KMS-11 (cell line): Measurements from ENCODE around the gene USP49.
A peak's percentile ranks its signal among the peaks of the same experiment; 100 is the strongest.

Source experiments
- H2AFZ ChIP-seq: fragments of 200-600 bp; sonication (generic); 2 replicates; pipeline ENCODE4 v1.6.1; 2016; ENCODE audit warnings: antibody characterized with exemption, mixed run types, low read depth
- H3K27ac ChIP-seq: fragments of 200-600 bp; sonication (generic); 2 replicates; pipeline ENCODE4 v1.6.1; 2016; ENCODE audit warnings: mild to moderate bottlenecking, mixed run types
- H3K27me3 ChIP-seq: fragments of 200-600 bp; sonication (generic); 2 replicates; pipeline ENCODE4 v1.6.1; 2017; ENCODE audit warnings: mild to moderate bottlenecking, low read depth, mixed run types, moderate library complexity; ENCODE audit not compliant: insufficient read depth
- H3K36me3 ChIP-seq: fragments of 200-600 bp; sonication (generic); 2 replicates; pipeline ENCODE4 v1.6.1; 2017; ENCODE audit warnings: mild to moderate bottlenecking, mixed run types; ENCODE audit not compliant: insufficient read depth
- H3K4me1 ChIP-seq: fragments of 200-600 bp; sonication (generic); 2 replicates; pipeline ENCODE4 v1.6.1; 2016; ENCODE audit warnings: mild to moderate bottlenecking, low read depth, mixed run types; ENCODE audit not compliant: poor library complexity, severe bottlenecking
- H3K4me2 ChIP-seq: fragments of 200-600 bp; sonication (generic); 2 replicates; pipeline ENCODE4 v1.7.0; 2016; ENCODE audit warnings: mild to moderate bottlenecking, mixed run types
- H3K4me3 ChIP-seq: fragments of 200-600 bp; sonication (generic); IDR thresholded peaks from 2 replicates; pipeline ENCODE4 v1.6.1; 2017; ENCODE audit warnings: low read depth, low read length, mixed read lengths; ENCODE audit not compliant: insufficient read depth
- H3K79me2 ChIP-seq: fragments of 200-600 bp; sonication (generic); 2 replicates; pipeline ENCODE4 v1.6.1; 2016; ENCODE audit warnings: low read depth, mixed run types; ENCODE audit not compliant: insufficient read depth
- H3K9ac ChIP-seq: fragments of 200-600 bp; sonication (generic); 2 replicates; pipeline ENCODE4 v1.6.1; 2016; ENCODE audit warnings: mild to moderate bottlenecking, mixed run types
- H4K20me1 ChIP-seq: fragments of 200-600 bp; sonication (generic); 2 replicates; pipeline ENCODE4 v1.6.1; 2016; ENCODE audit warnings: mild to moderate bottlenecking, mixed run types; ENCODE audit not compliant: insufficient read depth
- TF ChIP-seq, protein P1 (sequence below): fragments of 200-600 bp; sonication (generic); conservative IDR thresholded peaks from 2 replicates; pipeline ENCODE4 v1.6.1; 2017; ENCODE audit warnings: low read depth, mild to moderate bottlenecking, antibody characterized with exemption, low read length, moderate library complexity, mixed read lengths

USP49 gene

DNA sequence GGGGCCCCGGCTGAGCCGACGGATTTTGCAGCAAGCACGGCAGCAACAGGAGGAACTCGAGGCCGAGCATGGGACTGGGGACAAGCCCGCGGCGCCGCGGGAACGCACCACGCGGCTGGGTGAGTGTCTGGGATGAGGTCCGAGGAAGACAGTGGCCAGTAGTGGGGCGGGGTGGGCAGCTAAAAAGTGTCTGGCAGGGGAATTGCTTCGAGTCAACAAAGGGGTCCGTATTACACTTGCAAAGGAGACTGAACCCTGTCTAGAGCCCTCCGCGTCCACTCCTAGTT lies 26.5 kb upstream of the USP49 start:
- Histone ChIP-seq H3K4me3 (no peak overlapping the region), H3K9ac (peak overlapping the region; percentile 99), H4K20me1 (no peaks in the 10 kb centered on the region; the same call in 1 of the 2 replicates), H3K4me2 (peak overlapping the region; percentile 95), H3K27ac (peak overlapping the region; percentile 78), H3K36me3 (no peaks in the 10 kb centered on the region), H3K27me3 (no peaks in the 10 kb centered on the region), H3K79me2 (peaks cover 62% of the 10 kb centered on the region), H3K4me1 (peaks cover 48% of the 10 kb centered on the region), H2AFZ (peak overlapping the region; percentile 93)
- TF ChIP-seq, protein P1, sequence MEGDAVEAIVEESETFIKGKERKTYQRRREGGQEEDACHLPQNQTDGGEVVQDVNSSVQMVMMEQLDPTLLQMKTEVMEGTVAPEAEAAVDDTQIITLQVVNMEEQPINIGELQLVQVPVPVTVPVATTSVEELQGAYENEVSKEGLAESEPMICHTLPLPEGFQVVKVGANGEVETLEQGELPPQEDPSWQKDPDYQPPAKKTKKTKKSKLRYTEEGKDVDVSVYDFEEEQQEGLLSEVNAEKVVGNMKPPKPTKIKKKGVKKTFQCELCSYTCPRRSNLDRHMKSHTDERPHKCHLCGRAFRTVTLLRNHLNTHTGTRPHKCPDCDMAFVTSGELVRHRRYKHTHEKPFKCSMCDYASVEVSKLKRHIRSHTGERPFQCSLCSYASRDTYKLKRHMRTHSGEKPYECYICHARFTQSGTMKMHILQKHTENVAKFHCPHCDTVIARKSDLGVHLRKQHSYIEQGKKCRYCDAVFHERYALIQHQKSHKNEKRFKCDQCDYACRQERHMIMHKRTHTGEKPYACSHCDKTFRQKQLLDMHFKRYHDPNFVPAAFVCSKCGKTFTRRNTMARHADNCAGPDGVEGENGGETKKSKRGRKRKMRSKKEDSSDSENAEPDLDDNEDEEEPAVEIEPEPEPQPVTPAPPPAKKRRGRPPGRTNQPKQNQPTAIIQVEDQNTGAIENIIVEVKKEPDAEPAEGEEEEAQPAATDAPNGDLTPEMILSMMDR, result no peak

DNA sequence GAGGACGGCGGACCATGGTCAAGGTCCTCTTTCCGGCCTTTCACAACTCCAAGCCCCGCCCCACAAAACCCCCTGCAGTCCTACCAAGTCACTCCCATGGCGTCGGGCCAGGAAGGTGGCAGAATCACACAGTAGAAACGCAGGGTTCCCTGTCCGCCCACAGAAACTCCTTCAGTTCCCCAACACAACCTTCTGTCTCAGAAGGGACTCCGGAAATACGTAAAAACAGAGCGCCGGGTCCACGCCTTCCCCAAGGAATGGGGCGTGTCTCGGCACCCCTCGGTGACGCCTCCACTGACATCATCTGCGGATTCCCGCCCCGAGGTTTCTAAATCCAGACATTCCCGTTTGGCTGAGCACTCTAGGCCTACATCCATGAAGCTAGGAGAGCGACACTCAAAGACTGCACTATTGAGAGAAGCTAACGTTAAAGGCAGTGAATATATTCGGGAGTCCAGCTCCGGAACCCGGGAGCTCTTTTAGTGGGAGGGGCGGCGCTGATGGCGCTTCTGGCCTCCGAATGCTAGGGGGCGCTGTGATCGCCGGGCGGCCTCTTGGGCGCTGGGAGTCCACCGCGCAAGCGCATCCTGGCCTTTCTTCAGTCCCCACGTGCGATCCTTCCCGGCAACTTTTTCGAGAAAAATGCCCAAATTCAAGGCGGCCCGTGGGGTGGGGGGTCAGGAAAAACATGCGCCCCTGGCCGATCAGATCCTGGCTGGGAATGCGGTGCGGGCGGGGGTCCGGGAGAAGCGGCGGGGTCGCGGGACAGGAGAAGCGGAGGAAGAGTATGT lies 25.9 kb upstream of the USP49 start, which contains the start of the genes BYSL and MED20:
Gene BYSL (plus strand): TSS at position 579 of the 791 bp plus-strand sequence. CDS start 64 bp downstream, at position 643.
Gene MED20 (minus strand): TSS at position 219 of the 791 bp plus-strand sequence. CDS start 121 bp downstream, at position 98.
- H3K27me3 ChIP-seq, result no peaks in the 10 kb centered on the region
- peak within 1 kb of the TSS; percentile 99 for H3K9ac ChIP-seq
- H3K4me3 ChIP-seq, result no peak within 1 kb of the TSS
- no peaks in the 10 kb centered on the region; the same call in 1 of the 2 replicates for H4K20me1 ChIP-seq
- H3K27ac ChIP-seq, result peak within 1 kb of the TSS; percentile 78
- TF ChIP-seq, protein P1, result peak; percentile 95
- H3K79me2 ChIP-seq, result peaks cover 62% of the 10 kb centered on the region
- H3K36me3 ChIP-seq, result no peaks in the 10 kb centered on the region
- peaks cover 48% of the 10 kb centered on the region for H3K4me1 ChIP-seq
- H2AFZ ChIP-seq, result peak within 1 kb of the TSS; percentile 93
- peak within 1 kb of the TSS; percentile 95 for H3K4me2 ChIP-seq

DNA sequence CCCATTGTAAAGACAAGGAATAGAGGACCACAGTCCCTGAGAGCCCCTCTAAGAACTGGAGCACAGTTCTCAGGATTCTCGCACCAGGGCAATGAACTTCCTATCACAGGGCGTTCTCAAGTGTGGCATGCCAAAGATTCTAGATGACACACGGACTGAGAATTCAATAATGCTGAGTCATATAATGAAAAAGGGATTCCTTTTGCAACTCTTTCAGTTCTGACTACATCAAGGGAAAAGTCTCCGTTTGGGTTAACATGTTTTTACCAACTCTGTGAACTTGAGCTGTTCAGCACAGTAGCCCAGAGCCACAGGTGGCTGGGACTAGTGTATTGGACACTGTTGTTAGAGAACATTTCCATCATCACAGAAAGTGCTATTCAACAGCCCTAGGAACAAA lies 22.4 kb upstream of the USP49 start:
- Histone ChIP-seq H4K20me1 (no peaks in the 10 kb centered on the region), H3K4me2 (peak overlapping the region; percentile 46; the same call in 1 of the 2 replicates), H3K4me1 (peaks cover 30% of the 10 kb centered on the region), H3K79me2 (peaks cover 30% of the 10 kb centered on the region), H2AFZ (no peak overlapping the region), H3K4me3 (no peak overlapping the region), H3K27ac (peak overlapping the region; percentile 72), H3K27me3 (no peaks in the 10 kb centered on the region), H3K36me3 (no peaks in the 10 kb centered on the region), H3K9ac (peak overlapping the region; percentile 19; the same call in 1 of the 2 replicates)
- TF ChIP-seq, protein P1, result no peak

DNA sequence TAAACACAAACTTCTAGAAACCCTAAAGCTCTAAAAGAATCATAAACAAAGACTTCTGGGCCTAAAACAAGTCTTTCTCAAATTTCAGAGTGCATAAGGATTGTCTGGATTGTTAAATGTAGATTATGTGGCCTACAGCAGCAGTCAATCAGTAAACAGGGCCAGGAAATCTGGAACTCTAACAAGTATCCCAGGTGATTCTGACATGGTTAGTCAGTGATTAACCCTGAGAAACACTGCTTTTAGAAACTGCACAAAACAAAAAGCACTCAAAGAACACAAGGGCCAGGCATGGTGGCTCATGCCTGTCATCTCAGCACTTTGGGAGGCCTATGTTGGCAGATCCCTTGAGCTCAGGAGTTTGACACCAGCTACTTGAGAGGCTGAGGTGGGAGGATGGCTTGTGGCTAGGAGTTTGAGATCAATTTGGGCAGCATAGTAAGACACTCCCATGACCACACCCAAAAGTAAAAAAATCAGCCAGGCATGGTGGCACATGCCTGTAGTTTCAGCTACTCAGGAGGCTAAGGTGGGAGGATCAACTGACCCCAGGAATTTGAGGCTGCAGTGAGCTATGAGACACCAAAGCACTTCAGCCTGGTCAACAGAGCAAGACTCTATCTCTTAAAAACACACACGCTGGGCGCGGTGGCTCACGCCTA lies 19.8 kb upstream of the USP49 start:
- TF ChIP-seq, protein P1, result no peak
- peaks cover 25% of the 10 kb centered on the region for H3K4me1 ChIP-seq
- no peaks in the 10 kb centered on the region for H3K27me3 ChIP-seq
- no peak overlapping the region for H2AFZ ChIP-seq
- peaks cover 11% of the 10 kb centered on the region for H3K79me2 ChIP-seq
- H3K27ac ChIP-seq, result no peak overlapping the region
- no peak overlapping the region for H3K4me2 ChIP-seq
- no peak overlapping the region for H3K9ac ChIP-seq
- no peak overlapping the region for H3K4me3 ChIP-seq
- no peaks in the 10 kb centered on the region for H3K36me3 ChIP-seq
- H4K20me1 ChIP-seq, result no peaks in the 10 kb centered on the region
